Activated naive CD4-positive, alpha-beta T cell treated with anti-CD3 and anti-CD28 coated beads, Interleukin-2, amount 50 U/mL, for 24 hours (primary cell): ENCODE results near the gene PPFIA1.
A peak's percentile ranks its signal among the peaks of the same experiment; 100 is the strongest.
"Not testable (repeated sequence)": the region's sequence is repeated elsewhere in the genome, so short reads cannot be mapped to it uniquely, and the experiment has no call there.

Experiments used
- H3K27ac Mint-ChIP-seq: one replicate; pipeline ENCODE4 v1.8.0; 2021; ENCODE audit warnings: mild to moderate bottlenecking, mixed read lengths
- H3K27me3 Mint-ChIP-seq: one replicate; pipeline ENCODE4 v1.8.0; 2021; ENCODE audit warnings: mixed read lengths
- H3K36me3 Mint-ChIP-seq: one replicate; pipeline ENCODE4 v1.8.0; 2021; ENCODE audit warnings: mixed read lengths
- H3K4me1 Mint-ChIP-seq: one replicate; pipeline ENCODE4 v1.8.0; 2021; ENCODE audit warnings: mixed read lengths
- H3K4me3 Mint-ChIP-seq: one replicate; pipeline ENCODE4 v1.8.0; 2021; ENCODE audit warnings: mild to moderate bottlenecking, mixed read lengths
- H3K9me3 Mint-ChIP-seq: one replicate; pipeline ENCODE4 v1.8.0; 2021; ENCODE audit warnings: mixed read lengths

The PPFIA1 gene

GRCh38 chr11:70271649-70271953 lies 1.1 kb downstream of the PPFIA1 start:
- peak overlapping the region; percentile 96 for H3K4me3 Mint-ChIP-seq
- H3K9me3 Mint-ChIP-seq = no peaks in the 10 kb centered on the region
- peak overlapping the region; percentile 88 for H3K27ac Mint-ChIP-seq
- H3K27me3 Mint-ChIP-seq = peaks cover 3% of the 10 kb centered on the region
- H3K4me1 Mint-ChIP-seq = peaks cover 48% of the 10 kb centered on the region
- peaks cover 15% of the 10 kb centered on the region for H3K36me3 Mint-ChIP-seq

DNA sequence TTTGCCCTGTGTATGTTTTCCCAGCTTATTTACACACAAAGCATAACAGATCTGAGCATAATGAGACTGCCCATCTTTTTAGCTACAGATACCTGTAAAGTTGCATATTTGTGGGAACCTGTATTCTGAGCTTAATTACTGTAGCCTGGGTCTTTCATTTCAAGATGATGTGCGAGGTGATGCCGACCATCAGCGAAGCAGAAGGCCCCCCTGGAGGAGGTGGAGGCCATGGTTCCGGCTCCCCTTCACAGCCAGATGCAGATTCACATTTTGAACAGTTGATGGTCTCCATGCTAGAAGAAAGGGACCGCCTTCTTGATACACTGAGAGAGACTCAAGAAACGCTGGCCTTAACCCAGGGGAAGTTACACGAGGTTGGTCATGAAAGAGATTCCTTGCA lies 1.5 kb downstream of the PPFIA1 start:
- H3K4me1 Mint-ChIP-seq = peaks cover 51% of the 10 kb centered on the region

DNA sequence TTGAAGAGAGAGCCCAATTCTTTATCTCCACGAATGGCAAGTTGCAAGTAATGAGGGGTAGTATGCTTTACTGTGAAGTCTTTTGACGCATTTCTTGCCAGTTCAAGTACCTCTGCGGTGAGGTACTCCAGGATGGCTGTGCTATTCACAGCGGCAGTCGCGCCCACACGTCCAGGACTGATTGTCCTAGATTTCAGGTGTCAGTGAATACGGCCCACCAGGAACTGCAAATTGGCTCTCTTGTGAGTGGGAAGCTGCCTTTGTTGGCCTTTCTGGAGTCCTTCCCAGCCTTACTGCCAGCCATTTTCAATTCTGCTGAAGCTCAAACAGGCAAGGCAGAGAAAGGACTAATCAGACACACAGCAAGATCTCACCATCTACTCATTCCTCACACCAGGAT lies 8.5 kb downstream of the PPFIA1 start:
- peaks cover 25% of the 10 kb centered on the region for H3K36me3 Mint-ChIP-seq
- no peaks in the 10 kb centered on the region for H3K9me3 Mint-ChIP-seq
- H3K4me3 Mint-ChIP-seq = no peak overlapping the region
- H3K4me1 Mint-ChIP-seq = peaks cover 49% of the 10 kb centered on the region
- H3K27me3 Mint-ChIP-seq = no peaks in the 10 kb centered on the region
- H3K27ac Mint-ChIP-seq = no peak overlapping the region

More for the DNA sequence above, 1.5 kb downstream of the PPFIA1 start:
- no peaks in the 10 kb centered on the region for H3K9me3 Mint-ChIP-seq
- H3K27me3 Mint-ChIP-seq = peaks cover 3% of the 10 kb centered on the region
- H3K27ac Mint-ChIP-seq = peak overlapping the region; percentile 88
- H3K4me3 Mint-ChIP-seq = peak overlapping the region; percentile 83
- H3K36me3 Mint-ChIP-seq = peaks cover 15% of the 10 kb centered on the region

DNA sequence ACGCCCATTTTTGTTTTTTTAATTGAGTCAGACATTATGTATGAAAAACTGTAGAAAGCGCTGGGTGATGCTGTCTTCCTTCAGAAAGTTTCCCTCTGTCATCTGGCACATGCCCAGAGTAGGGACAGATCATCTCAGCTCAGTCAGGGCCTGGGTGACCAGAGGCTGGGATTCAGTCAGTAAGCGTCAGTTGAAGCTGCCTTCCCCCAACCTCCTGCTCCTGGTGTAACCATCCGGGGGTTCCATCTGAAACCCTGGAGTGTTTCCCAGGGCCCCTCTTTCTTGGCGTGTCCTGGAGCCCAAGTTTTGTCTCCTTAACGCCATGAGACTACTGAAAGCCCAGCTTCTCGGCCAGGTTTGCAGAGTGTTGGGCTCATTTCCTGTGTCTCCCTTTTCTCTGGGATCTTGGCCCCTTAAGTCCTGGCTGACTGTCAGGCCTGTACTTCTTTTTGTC lies 10.7 kb downstream of the PPFIA1 start:
- Mint-ChIP-seq H3K36me3 (peaks cover 18% of the 10 kb centered on the region), H3K27me3 (no peaks in the 10 kb centered on the region), H3K4me3 (no peak overlapping the region), H3K9me3 (no peaks in the 10 kb centered on the region), H3K27ac (no peak overlapping the region), H3K4me1 (peaks cover 28% of the 10 kb centered on the region)

DNA sequence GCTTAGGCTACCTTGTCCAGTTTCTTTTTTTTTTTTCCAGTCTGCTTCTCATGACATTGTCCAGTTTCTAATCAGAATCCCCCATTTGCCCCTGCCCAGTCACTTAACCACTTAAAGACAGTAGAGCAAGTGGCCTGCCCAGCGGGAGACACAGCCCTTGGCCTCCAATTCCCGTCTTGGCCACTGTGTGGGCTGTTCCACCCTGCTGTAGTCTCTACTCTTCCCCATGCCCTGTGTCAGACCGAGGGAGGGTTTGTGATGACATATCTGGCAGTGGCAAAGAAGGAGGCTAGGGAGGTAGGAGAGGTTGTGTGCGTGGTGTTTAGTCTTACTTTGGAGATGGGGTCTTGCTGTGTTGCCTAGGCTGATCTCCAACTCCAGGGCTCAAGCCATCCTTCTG lies 11.5 kb downstream of the PPFIA1 start:
- Mint-ChIP-seq H3K4me3 (no peak overlapping the region), H3K4me1 (peaks cover 21% of the 10 kb centered on the region), H3K36me3 (peaks cover 20% of the 10 kb centered on the region), H3K27ac (no peak overlapping the region), H3K27me3 (no peaks in the 10 kb centered on the region), H3K9me3 (no peaks in the 10 kb centered on the region)

DNA sequence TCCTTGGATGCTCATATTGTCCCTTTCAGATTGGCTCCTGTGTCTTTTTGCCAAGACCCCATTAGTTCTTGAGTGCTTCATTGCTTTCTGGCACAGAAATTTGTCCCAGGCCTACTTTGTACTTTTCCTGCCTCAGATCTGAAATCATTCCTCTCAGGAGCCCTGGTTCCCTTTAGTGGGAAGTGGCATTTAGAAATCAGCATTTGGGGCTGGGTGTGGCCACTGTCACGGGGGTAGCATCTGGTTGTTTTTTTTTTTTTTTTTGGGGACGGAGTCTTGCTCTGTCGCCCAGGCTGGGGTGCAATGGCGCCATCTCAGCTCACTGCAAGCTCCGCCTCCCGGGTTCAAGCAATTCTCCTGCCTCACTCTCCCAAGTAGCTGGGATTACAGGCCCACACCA lies 18.2 kb downstream of the PPFIA1 start:
- no peaks in the 10 kb centered on the region for H3K27me3 Mint-ChIP-seq
- H3K4me3 Mint-ChIP-seq = no peak overlapping the region
- no peaks in the 10 kb centered on the region for H3K9me3 Mint-ChIP-seq
- H3K4me1 Mint-ChIP-seq = peaks cover 5% of the 10 kb centered on the region
- H3K27ac Mint-ChIP-seq = no peak overlapping the region
- peaks cover 18% of the 10 kb centered on the region for H3K36me3 Mint-ChIP-seq

DNA sequence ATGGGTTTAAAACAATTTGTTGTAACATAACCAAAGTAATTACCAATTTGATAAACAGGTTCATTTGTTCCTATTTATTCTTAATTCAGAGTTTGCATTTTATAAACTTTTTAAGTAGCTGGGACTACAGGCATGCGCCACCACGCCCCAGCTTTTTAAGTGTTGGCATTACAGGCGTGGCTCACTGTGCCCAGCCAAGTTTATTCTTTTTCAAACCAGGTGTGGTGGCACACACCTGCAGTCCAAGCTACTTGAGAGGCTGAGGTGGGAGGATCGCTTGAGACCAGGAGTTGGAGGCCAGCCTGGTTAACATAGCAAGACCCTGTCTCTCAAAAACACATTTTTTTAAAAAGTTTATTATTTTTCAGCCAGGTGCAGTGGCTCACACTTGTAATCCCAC lies 19.1 kb downstream of the PPFIA1 start:
- Mint-ChIP-seq H3K27ac (no peak overlapping the region), H3K4me1 (peaks cover 5% of the 10 kb centered on the region), H3K27me3 (no peaks in the 10 kb centered on the region), H3K4me3 (no peak overlapping the region), H3K9me3 (no peaks in the 10 kb centered on the region), H3K36me3 (peaks cover 18% of the 10 kb centered on the region)

DNA sequence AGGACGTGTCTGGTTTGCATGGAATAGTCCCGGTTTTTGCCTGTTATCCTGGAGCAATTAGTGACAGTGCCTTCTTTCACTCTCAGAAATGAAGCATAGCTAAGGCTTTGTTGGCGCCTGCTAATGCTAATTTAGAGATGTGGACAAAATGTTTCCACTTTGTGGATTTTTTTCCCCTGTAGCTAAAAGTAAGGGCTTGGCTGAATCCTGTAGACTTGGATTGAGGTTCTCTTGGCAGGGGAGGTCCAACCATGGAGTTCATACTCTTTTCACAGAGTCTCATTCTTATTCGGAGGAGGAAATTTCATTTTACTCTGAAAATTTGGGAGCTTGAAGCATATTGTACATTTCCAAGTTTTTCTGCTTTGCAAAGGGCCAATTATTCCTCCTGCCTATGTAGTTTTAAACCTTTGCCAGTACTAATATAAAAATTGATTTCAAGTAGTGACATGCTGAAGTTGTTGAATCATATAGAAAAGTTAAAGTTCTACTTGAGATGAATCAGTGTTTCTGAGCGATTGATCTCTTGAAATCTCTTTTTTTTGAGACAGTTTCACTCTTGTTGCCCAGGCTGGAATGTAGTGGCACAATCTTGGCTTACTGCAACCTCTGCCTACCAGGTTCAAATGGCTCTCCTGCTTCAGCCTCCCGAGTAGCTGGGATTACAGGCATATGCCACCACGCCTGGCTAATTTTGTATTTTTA lies 20.0 kb downstream of the PPFIA1 start:
- Mint-ChIP-seq H3K4me1 (peaks cover 5% of the 10 kb centered on the region), H3K4me3 (no peak overlapping the region), H3K9me3 (no peaks in the 10 kb centered on the region), H3K27ac (no peak overlapping the region), H3K36me3 (peaks cover 17% of the 10 kb centered on the region), H3K27me3 (no peaks in the 10 kb centered on the region)

GRCh38 chr11:70292166-70292565 lies 21.7 kb downstream of the PPFIA1 start:
- Mint-ChIP-seq H3K4me1 (peaks cover 5% of the 10 kb centered on the region), H3K27ac (no peak overlapping the region), H3K9me3 (no peaks in the 10 kb centered on the region), H3K27me3 (no peaks in the 10 kb centered on the region), H3K36me3 (peaks cover 16% of the 10 kb centered on the region), H3K4me3 (no peak overlapping the region)

DNA sequence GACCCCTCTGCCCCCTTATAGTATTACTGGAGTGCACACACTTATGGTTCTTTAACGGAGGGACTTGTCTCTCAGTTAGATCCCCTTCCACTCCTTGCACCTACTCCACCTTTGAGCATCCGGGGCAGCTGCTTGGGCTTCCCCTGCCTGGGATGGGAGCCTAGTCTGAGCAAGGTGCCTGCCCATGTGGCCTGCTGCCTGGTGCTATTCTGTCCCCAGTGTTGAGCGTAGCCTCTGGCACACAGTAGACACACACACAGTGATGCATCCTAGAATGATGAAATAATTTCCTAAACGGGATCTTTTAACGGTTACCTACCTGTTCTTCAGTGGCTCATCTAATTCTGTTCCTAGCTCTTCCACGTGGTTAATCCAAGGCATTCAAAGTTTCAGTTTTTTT lies 22.4 kb downstream of the PPFIA1 start:
- Mint-ChIP-seq H3K4me3 (no peak overlapping the region), H3K36me3 (peaks cover 13% of the 10 kb centered on the region), H3K27me3 (no peaks in the 10 kb centered on the region), H3K27ac (no peak overlapping the region), H3K9me3 (no peaks in the 10 kb centered on the region), H3K4me1 (peaks cover 12% of the 10 kb centered on the region)

GRCh38 chr11:70295166-70295565 lies 24.7 kb downstream of the PPFIA1 start:
- peaks cover 11% of the 10 kb centered on the region for H3K4me1 Mint-ChIP-seq
- not testable (repeated sequence) for H3K4me3 Mint-ChIP-seq, H3K27me3 Mint-ChIP-seq, H3K27ac Mint-ChIP-seq, H3K9me3 Mint-ChIP-seq
- peaks cover 11% of the 10 kb centered on the region for H3K36me3 Mint-ChIP-seq

- H3K4me3 Mint-ChIP-seq = no peak overlapping the region
- no peak overlapping the region for H3K27ac Mint-ChIP-seq
- H3K36me3 Mint-ChIP-seq = peaks cover 11% of the 10 kb centered on the region
- no peaks in the 10 kb centered on the region for H3K9me3 Mint-ChIP-seq
- no peaks in the 10 kb centered on the region for H3K27me3 Mint-ChIP-seq
- H3K4me1 Mint-ChIP-seq = peaks cover 11% of the 10 kb centered on the region
Measured at GRCh38 chr11:70296681-70297080, 26.2 kb downstream of the PPFIA1 start.

- H3K4me3 Mint-ChIP-seq = no peak overlapping the region
- peaks cover 11% of the 10 kb centered on the region for H3K4me1 Mint-ChIP-seq
- peaks cover 11% of the 10 kb centered on the region for H3K36me3 Mint-ChIP-seq
- no peaks in the 10 kb centered on the region for H3K27me3 Mint-ChIP-seq
- H3K27ac Mint-ChIP-seq = no peak overlapping the region
- H3K9me3 Mint-ChIP-seq = no peaks in the 10 kb centered on the region
Measured at GRCh38 chr11:70297341-70297740, 26.9 kb downstream of the PPFIA1 start.

- H3K27ac Mint-ChIP-seq = no peak overlapping the region
- H3K4me3 Mint-ChIP-seq = no peak overlapping the region
- H3K27me3 Mint-ChIP-seq = no peaks in the 10 kb centered on the region
- peaks cover 11% of the 10 kb centered on the region for H3K4me1 Mint-ChIP-seq
- peaks cover 10% of the 10 kb centered on the region for H3K36me3 Mint-ChIP-seq
- no peaks in the 10 kb centered on the region for H3K9me3 Mint-ChIP-seq
Measured at GRCh38 chr11:70298243-70298915, 27.9 kb downstream of the PPFIA1 start.

GRCh38 chr11:70299636-70300035 lies 29.1 kb downstream of the PPFIA1 start:
- H3K4me1 Mint-ChIP-seq = peaks cover 11% of the 10 kb centered on the region
- H3K27ac Mint-ChIP-seq = no peak overlapping the region
- no peak overlapping the region for H3K4me3 Mint-ChIP-seq
- no peaks in the 10 kb centered on the region for H3K9me3 Mint-ChIP-seq
- peaks cover 4% of the 10 kb centered on the region for H3K36me3 Mint-ChIP-seq
- H3K27me3 Mint-ChIP-seq = no peaks in the 10 kb centered on the region

DNA sequence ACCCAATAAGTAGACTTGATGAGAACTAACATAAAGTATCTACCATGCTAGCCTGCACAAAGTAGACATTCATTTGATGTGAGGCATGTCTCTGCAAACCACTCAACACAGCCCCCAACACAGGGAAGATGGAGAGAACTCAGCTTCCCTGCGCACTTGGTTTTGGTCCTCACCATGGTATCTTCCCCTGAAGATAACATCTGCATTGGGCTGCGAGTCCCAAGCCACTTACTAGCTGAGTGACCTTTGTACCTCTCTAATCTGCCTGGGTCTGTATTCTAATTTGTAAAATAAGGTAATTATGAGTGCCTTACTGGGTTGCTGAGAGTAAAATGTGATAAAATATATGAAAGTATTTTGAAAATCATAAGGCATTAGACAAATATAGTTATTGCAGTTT lies 30.7 kb downstream of the PPFIA1 start:
- H3K27me3 Mint-ChIP-seq = no peaks in the 10 kb centered on the region
- H3K27ac Mint-ChIP-seq = no peak overlapping the region
- peaks cover 6% of the 10 kb centered on the region for H3K36me3 Mint-ChIP-seq
- H3K9me3 Mint-ChIP-seq = no peaks in the 10 kb centered on the region
- H3K4me3 Mint-ChIP-seq = no peak overlapping the region
- peaks cover 11% of the 10 kb centered on the region for H3K4me1 Mint-ChIP-seq
